ENCODE measurements around the gene NHEJ1. TPM values are rescaled to one million over a fixed set of nuclear protein-coding genes. Genes with fewer than 3 reads are reported as not detected.

Gene NHEJ1
- polyA plus RNA-seq, 1 of the 3 experiments (the other 2 are of a cell fraction) = 16.3 TPM

- no peak for TF ChIP-seq JUND (IDR thresholded peaks at IDR 0.05)
- no peak for TF ChIP-seq RFX5 (IDR thresholded peaks at IDR 0.05; ENCODE audit: low read length)
Measured at GRCh38 chr2:219087848-219088247, 72.8 kb downstream of the NHEJ1 start (continued).

GRCh38 chr2:219087361-219087760 is 73.3 kb downstream of the NHEJ1 start:
- Histone ChIP-seq H3K27me3 (ENCODE audit: insufficient read depth) (no peaks in the 10 kb centered on the region), H3K9me3 (no peaks in the 10 kb centered on the region)

GRCh38 chr2:219086196-219086595 is 74.4 kb downstream of the NHEJ1 start:
- H2AFZ ChIP-seq (ENCODE audit: low read depth) = no peak overlapping the region
- no peak overlapping the region for H3K4me2 ChIP-seq
- no peaks in the 10 kb centered on the region for H4K20me1 ChIP-seq (ENCODE audit: insufficient read depth)
- H3K79me2 ChIP-seq (ENCODE audit: insufficient read depth) = no peaks in the 10 kb centered on the region
- no peaks in the 10 kb centered on the region for H3K9me3 ChIP-seq
- no peaks in the 10 kb centered on the region for H3K4me1 ChIP-seq (ENCODE audit: control insufficient read depth in 1 of 2, insufficient read depth in 2 of 2, low read depth in 1 of 2, low read length in 1 of 2)
- H3K27ac ChIP-seq (ENCODE audit: low read depth in 2 of 2, low read length in 1 of 2) = no peak overlapping the region
- no peaks in the 10 kb centered on the region for H3K9me2 ChIP-seq
- H3K4me3 ChIP-seq (ENCODE audit: low read depth in 2 of 2, low read length in 1 of 2) = no peak overlapping the region
- CTCF ChIA-PET = interaction anchor here (0.9 to 7.5 kb wide), 3 partner anchors 18 to 56 kb away, joined by 3 to 39 read pairs (median 6); no protein-coding TSS in a partner anchor
- no peaks in the 10 kb centered on the region for H3F3A ChIP-seq (replicated peaks; ENCODE audit: insufficient read depth)
- H3K36me3 ChIP-seq (replicated peaks in 1 of 2; ENCODE audit: control insufficient read depth in 1 of 2, insufficient read depth in 2 of 2, low read length in 1 of 2) = peaks cover 2 to 10% of the 10 kb centered on the region in 2 experiments
- H3K27me3 ChIP-seq (ENCODE audit: insufficient read depth) = no peaks in the 10 kb centered on the region
- no peak overlapping the region for H3K9ac ChIP-seq
- POLR2A ChIA-PET = no interaction called here
- DNase-seq = no peak
- no peak for TF ChIP-seq GATA2 (CRISPR knock-in tag; IDR thresholded peaks at IDR 0.05)
- no peak for TF ChIP-seq MAX (IDR thresholded peaks at IDR 0.05; ENCODE audit: low read depth)
- no peak for TF ChIP-seq IRF3 (IDR thresholded peaks at IDR 0.05; ENCODE audit: low read depth, low read length)
- no peak for TF ChIP-seq REST (IDR thresholded peaks at IDR 0.05; ENCODE audit: low read depth, low read length)
- no peak for TF ChIP-seq FOSL2 (IDR thresholded peaks at IDR 0.05; ENCODE audit: borderline replicate concordance, low read depth)
- TF ChIP-seq GABPA (IDR thresholded peaks at IDR 0.05; ENCODE audit: low read depth) = no peak

More at GRCh38 chr2:219087361-219087760, 73.3 kb downstream of the NHEJ1 start:
- Histone ChIP-seq H3K9me2 (no peaks in the 10 kb centered on the region), H3K9ac (no peak overlapping the region), H3K4me2 (no peak overlapping the region), H2AFZ (ENCODE audit: low read depth) (no peak overlapping the region), H4K20me1 (ENCODE audit: insufficient read depth) (no peaks in the 10 kb centered on the region), H3K79me2 (ENCODE audit: insufficient read depth) (no peaks in the 10 kb centered on the region), H3K4me1 (ENCODE audit: control insufficient read depth in 1 of 2, insufficient read depth in 2 of 2, low read depth in 1 of 2, low read length in 1 of 2) (no peaks in the 10 kb centered on the region), H3K4me3 (ENCODE audit: low read depth in 2 of 2, low read length in 1 of 2) (no peak overlapping the region), H3F3A (replicated peaks; ENCODE audit: insufficient read depth) (no peaks in the 10 kb centered on the region), H3K36me3 (replicated peaks in 1 of 2; ENCODE audit: control insufficient read depth in 1 of 2, insufficient read depth in 2 of 2, low read length in 1 of 2) (peaks cover 2 to 10% of the 10 kb centered on the region in 2 experiments), H3K27ac (ENCODE audit: low read depth in 2 of 2, low read length in 1 of 2) (no peak overlapping the region)
- DNase-seq = no peak
- no peak for TF ChIP-seq EP300 (IDR thresholded peaks at IDR 0.05; ENCODE audit: borderline replicate concordance in 1 of 2, low read depth in 1 of 2, low read length in 1 of 2)
- TF ChIP-seq TEAD4 (IDR thresholded peaks at IDR 0.05; ENCODE audit: borderline replicate concordance, insufficient read depth) = no peak
- no peak for TF ChIP-seq NFIC (IDR thresholded peaks at IDR 0.05; ENCODE audit: borderline replicate concordance)
- TF ChIP-seq FOXJ3 (CRISPR knock-in tag; IDR thresholded peaks at IDR 0.05) = no peak
- no peak for TF ChIP-seq MEF2A (IDR thresholded peaks at IDR 0.05; ENCODE audit: borderline replicate concordance, low read depth)
- no peak for TF ChIP-seq IRF3 (IDR thresholded peaks at IDR 0.05; ENCODE audit: low read depth, low read length)
- no peak for TF ChIP-seq ELF1 (IDR thresholded peaks at IDR 0.05)
- no peak for TF ChIP-seq TAF1 (IDR thresholded peaks at IDR 0.05; ENCODE audit: borderline replicate concordance, low read depth, low read length)
- TF ChIP-seq CHD2 (IDR thresholded peaks at IDR 0.05; ENCODE audit: low read length, partially characterized antibody) = no peak
- TF ChIP-seq MXI1 (IDR thresholded peaks at IDR 0.05; ENCODE audit: low read depth, low read length) = no peak
- no peak for TF ChIP-seq JUND (IDR thresholded peaks at IDR 0.05)
- TF ChIP-seq MAX (IDR thresholded peaks at IDR 0.05; ENCODE audit: low read depth) = no peak
- no peak for TF ChIP-seq RCOR1 (IDR thresholded peaks at IDR 0.05; ENCODE audit: low read length)
- TF ChIP-seq YY1 (IDR thresholded peaks at IDR 0.05; ENCODE audit: low read depth) = no peak
- TF ChIP-seq USF2 (IDR thresholded peaks at IDR 0.05; ENCODE audit: borderline replicate concordance, low read depth, low read length) = no peak
- ChIA-PET CTCF (interaction anchor here (1.0 to 7.5 kb wide), 5 partner anchors 14 to 107 kb away, joined by 3 to 39 read pairs (median 6); no protein-coding TSS in a partner anchor), POLR2A (no interaction called here)
- WGBS (ENCODE audit: low lambda C conversion rate) = 99% methylated on average over 5 of the region's 5 CpGs
